IMR-90 (cell line): ENCODE data around the gene MED23. TPM values are rescaled to one million over a fixed set of nuclear protein-coding genes. Genes with fewer than 3 reads are reported as not detected.

Experiments used
- ATAC-seq: fragments of 200-7000 bp; cut with Tn5 transposase; 2 replicates; pipeline ENCODE4 v1.9.1; 2020; ENCODE audit warnings: low read depth, mild to moderate bottlenecking, moderate library complexity
- BruUV-seq: library from RNA; stranded (reverse); fragments of 400-500 nt; replicated peaks from 2 replicates; lab custom pipeline; 2021; lab: Mats Ljungman, UMichigan
- CTCF ChIA-PET: fragments of 300-600 bp; formaldehyde crosslinking; extraction: SDS; loops from one replicate; lab custom pipeline; 2021; ENCODE audit warnings: antibody characterized with exemption; lab: Yijun Ruan, JAX
- POLR2A ChIA-PET: fragments of 300-600 bp; sonication (Branson Sonifier 250); formaldehyde crosslinking; loops from one replicate; lab custom pipeline; 2022; ENCODE audit warnings: antibody characterized with exemption; ENCODE audit not compliant: unreplicated experiment; lab: Charles Lee
- DNase-seq: peaks from one replicate; pipeline ENCODE4 v3.0.0; 2013
- H2AFZ ChIP-seq: replicated peaks from 2 replicates; pipeline ENCODE3; 2013; ENCODE audit warnings: low read length, mild to moderate bottlenecking; ENCODE audit not compliant: poor library complexity
- H2AK5ac ChIP-seq: 2 replicates; pipeline ENCODE4 v1.6.1; 2013; ENCODE audit warnings: low read depth, low read length, inconsistent platforms
- H2AK9ac ChIP-seq: replicated peaks from 2 replicates; pipeline ENCODE3; 2013; ENCODE audit warnings: mild to moderate bottlenecking, low read depth, low read length, moderate library complexity; ENCODE audit not compliant: poor library complexity
- H2BK120ac ChIP-seq: 2 replicates; pipeline ENCODE4 v1.6.1; 2013; ENCODE audit warnings: low read depth, low read length, inconsistent platforms
- H2BK15ac ChIP-seq: 3 replicates; pipeline ENCODE4 v1.6.1; 2013; ENCODE audit warnings: low read depth, low read length, inconsistent platforms
- H2BK20ac ChIP-seq: 2 replicates; pipeline ENCODE4 v1.6.1; 2013; ENCODE audit warnings: low read depth, mild to moderate bottlenecking, inconsistent platforms, low read length, moderate library complexity
- H2BK5ac ChIP-seq: 2 replicates; pipeline ENCODE4 v1.6.1; 2013; ENCODE audit warnings: mild to moderate bottlenecking, low read depth, low read length, inconsistent platforms; ENCODE audit not compliant: poor library complexity, severe bottlenecking
- H3K14ac ChIP-seq: replicated peaks from 2 replicates; pipeline ENCODE4 v1.6.1; 2013; ENCODE audit warnings: low read depth, low read length, inconsistent platforms
- H3K18ac ChIP-seq: 2 replicates; pipeline ENCODE4 v1.6.1; 2013; ENCODE audit warnings: low read depth, low read length, control low read depth
- H3K23ac ChIP-seq: 2 replicates; pipeline ENCODE4 v1.6.1; 2013; ENCODE audit warnings: low read depth, low read length, inconsistent platforms
- H3K27ac ChIP-seq: 2 replicates; pipeline ENCODE4 v1.5.1; 2013; ENCODE audit warnings: mild to moderate bottlenecking, control low read depth, low read length; ENCODE audit not compliant: insufficient read depth
- H3K27me3 ChIP-seq: 2 replicates; pipeline ENCODE4 v1.6.1; 2013; ENCODE audit warnings: low read length; ENCODE audit not compliant: control insufficient read depth, insufficient read depth
- H3K36me3 ChIP-seq: 2 replicates; pipeline ENCODE4 v1.6.1; 2013; ENCODE audit warnings: low read length, mixed read lengths; ENCODE audit not compliant: control insufficient read depth, insufficient read depth
- H3K4ac ChIP-seq: 2 replicates; pipeline ENCODE4 v1.6.1; 2013; ENCODE audit warnings: low read depth, low read length, inconsistent platforms
- H3K4me1 ChIP-seq: 2 replicates; pipeline ENCODE4 v1.6.1; 2013; ENCODE audit warnings: low read length, mixed read lengths; ENCODE audit not compliant: control insufficient read depth, insufficient read depth
- H3K4me2 ChIP-seq: 2 replicates; pipeline ENCODE4 v1.6.1; 2013; ENCODE audit warnings: low read depth, mild to moderate bottlenecking, control low read depth, low read length, moderate library complexity
- H3K4me3 ChIP-seq: 2 replicates; pipeline ENCODE4 v1.5.1; 2013; ENCODE audit warnings: low read depth, mild to moderate bottlenecking, control low read depth, low read length, moderate library complexity; ENCODE audit not compliant: insufficient read depth
- H3K56ac ChIP-seq: 2 replicates; pipeline ENCODE4 v1.6.1; 2013; ENCODE audit warnings: low read length, inconsistent platforms; ENCODE audit not compliant: insufficient read depth; ENCODE audit errors: extremely low read depth
- H3K79me1 ChIP-seq, 2 experiments: 2 replicates each; pipeline ENCODE4 v1.6.1; 2013; ENCODE audit warnings: low read length in 2 of 2, inconsistent platforms in 1 of 2, low read depth in 1 of 2
- H3K9ac ChIP-seq: 2 replicates; pipeline ENCODE4 v1.6.1; 2013; ENCODE audit warnings: low read depth, low read length, control low read depth
- H3K9me1 ChIP-seq: 2 replicates; pipeline ENCODE4 v1.6.1; 2013; ENCODE audit warnings: low read length, inconsistent platforms; ENCODE audit not compliant: insufficient read depth
- H3K9me3 ChIP-seq: 2 replicates; pipeline ENCODE4 v1.6.1; 2013; ENCODE audit warnings: low read length; ENCODE audit not compliant: control insufficient read depth, insufficient read depth
- H4K20me1 ChIP-seq: 2 replicates; pipeline ENCODE4 v1.6.1; 2013; ENCODE audit warnings: low read length, inconsistent platforms; ENCODE audit not compliant: insufficient read depth
- H4K5ac ChIP-seq: 2 replicates; pipeline ENCODE4 v1.6.1; 2013; ENCODE audit warnings: mild to moderate bottlenecking, low read depth, low read length, control low read depth
- H4K8ac ChIP-seq, 2 experiments: 2 replicates each; pipeline ENCODE4 v1.6.1; 2013; ENCODE audit warnings: low read depth in 2 of 2, low read length in 2 of 2, control low read depth in 1 of 2, inconsistent platforms in 1 of 2
- H4K91ac ChIP-seq: 2 replicates; pipeline ENCODE4 v1.6.1; 2013; ENCODE audit warnings: low read depth, low read length, inconsistent platforms; ENCODE audit not compliant: insufficient read depth
- CTCF ChIP-seq: conservative IDR thresholded peaks from 2 replicates; pipeline ENCODE4 v1.5.1; 2012; ENCODE audit warnings: mild to moderate bottlenecking, low read depth, low read length, improper control_type of control experiment
- FOS ChIP-seq: fragments of 150-350 bp; IDR thresholded peaks from 2 replicates; pipeline ENCODE4 v1.6.1; 2016; ENCODE audit warnings: low read depth, low read length
- RCOR1 ChIP-seq: IDR thresholded peaks from 2 replicates; pipeline ENCODE4 v1.6.1; 2012; ENCODE audit warnings: mild to moderate bottlenecking, low read length, improper control_type of control experiment; ENCODE audit not compliant: insufficient replicate concordance
- WGBS, 2 experiments: methylation state at CpG; one replicate each; pipeline versions ENCODE4 v1.1.5 to v1.1.7; 2013; ENCODE audit warnings: missing lambda C conversion rate in 2 of 2; ENCODE audit not compliant: insufficient read length in 1 of 2; ENCODE audit errors: extremely low coverage in 2 of 2; 5-methylcytosine and 5-hydroxymethylcytosine counted together
- dilution Hi-C: fragments of 300-500 bp; cut with HindIII; formaldehyde crosslinking; loops from one replicate; pipeline ENCODE4 v1.14.3; 2018; ENCODE audit warnings: low sequenced_read_pairs; ENCODE audit not compliant: unreplicated experiment
- in situ Hi-C: fragments of 300-500 bp; cut with MboI; formaldehyde crosslinking; loops from 3 replicates; pipeline ENCODE4 v1.14.3; 2019; ENCODE audit warnings: low sequenced_read_pairs, inconsistent platforms, mixed read lengths
- intact Hi-C: fragments of 100-400 bp; cut with micrococcal nuclease; formaldehyde crosslinking; loops from 2 replicates; pipeline ENCODE4 v1.10.0; 2022
- polyA plus RNA-seq, 3 experiments: library from polyadenylated mRNA; depleted of rRNA; stranded (reverse); fragments of >200 nt; gene quantifications; 2 replicates each; pipeline ENCODE4 v1.2.3, GENCODE V29; 2012; ENCODE audit warnings: low replicate concordance in 1 of 3
- total RNA-seq: library from RNA; depleted of rRNA; stranded (reverse); fragments of >200 nt; gene quantifications from 2 replicates; pipeline ENCODE4 v1.2.3, GENCODE V29; 2012

The MED23 gene
- total and polyA plus RNA-seq, 2 of the 4 experiments (the other 2 are of a cell fraction), result 16.0 to 40.7 TPM

- no peaks in the 10 kb centered on the region for H3K9me3 ChIP-seq
- BruUV-seq, result no TSS peak
- WGBS, 2 experiments, result no CpG with 5 or more reads among the region's 2 CpGs
- no peak overlapping the region for H3K27ac ChIP-seq
- ATAC-seq, result no peak
- no peaks in the 10 kb centered on the region for H3K36me3 ChIP-seq
- H3K4ac ChIP-seq, result no peak overlapping the region
- no peak overlapping the region for H2BK15ac ChIP-seq
- H2AK5ac ChIP-seq, result no peak overlapping the region
- intact Hi-C loops, result no loop called here
- no peaks in the 10 kb centered on the region for H3K9me1 ChIP-seq
- no peak overlapping the region for H3K4me2 ChIP-seq
- H4K5ac ChIP-seq, result no peak overlapping the region
- H2BK20ac ChIP-seq, result no peak overlapping the region
- H4K91ac ChIP-seq, result no peak overlapping the region
- no peak overlapping the region for H3K4me3 ChIP-seq
- H2AK9ac ChIP-seq, result no peak overlapping the region
- no peaks in the 10 kb centered on the region for H4K20me1 ChIP-seq
- in situ Hi-C loops, result loop anchor here (10.0 kb wide), 1 partner anchor 365 kb away; no protein-coding TSS in a partner anchor
- dilution Hi-C loops, result no loop called here
- no peak overlapping the region for H3K9ac ChIP-seq
- no peak overlapping the region for H2BK5ac ChIP-seq
- CTCF ChIA-PET, result interaction anchor here (0.6 kb wide), 1 partner anchor 16 kb away, joined by 3 read pairs; no protein-coding TSS in a partner anchor
- peaks cover 20% of the 10 kb centered on the region for H3K27me3 ChIP-seq
- no peak overlapping the region for H3K56ac ChIP-seq
- no peak overlapping the region for H2BK120ac ChIP-seq
- H3K79me1 ChIP-seq, result no peaks in the 10 kb centered on the region
- H3K14ac ChIP-seq, result no peak overlapping the region
- TF ChIP-seq FOS (no peak), RCOR1 (no peak), CTCF (no peak)
- no peak overlapping the region for H3K23ac ChIP-seq
- no peak overlapping the region for H4K8ac ChIP-seq
- no peak overlapping the region for H3K18ac ChIP-seq
- no peak for DNase-seq
- H3K4me1 ChIP-seq, result no peaks in the 10 kb centered on the region
- no peak overlapping the region for H2AFZ ChIP-seq
- POLR2A ChIA-PET, result no interaction called here
Measured at GRCh38 chr6:131549811-131550210, 78.2 kb downstream of the MED23 start.
